NOMO-1 treated with dmso at 0.1 percent for 144 hours (cell line): ENCODE measurements around the gene AGT.
"Not testable (repeated sequence)": the region's sequence is repeated elsewhere in the genome, so short reads cannot be mapped to it uniquely, and the experiment has no call there.

Experiments
- DNase-seq: peaks from one replicate; lab custom pipeline; 2025; ENCODE audit not compliant: unreplicated experiment; lab: John Stamatoyannopoulos, UW

AGT gene

GRCh38 chr1:230744382-230744781, 30.5 kb upstream of the AGT start:
- no peak for DNase-seq

DNA sequence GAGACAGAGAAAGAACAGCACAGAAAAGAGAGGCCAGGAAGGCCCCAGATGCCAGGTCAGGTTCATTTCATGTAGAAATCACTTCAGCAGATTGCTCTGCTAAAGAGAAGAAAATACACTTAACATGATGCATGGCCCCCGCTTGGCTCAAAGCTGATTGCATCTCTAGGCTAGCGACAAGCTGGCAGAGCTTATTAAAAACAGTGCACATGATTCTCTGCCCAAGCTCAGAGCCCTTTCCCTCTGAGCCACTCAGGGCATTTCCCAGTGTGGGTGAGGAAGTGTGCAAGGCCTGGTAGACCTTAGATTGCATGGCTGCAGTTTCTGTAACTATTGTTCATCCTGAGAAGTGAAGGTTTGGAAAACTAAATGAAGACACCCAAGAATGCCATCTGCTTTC, 30.0 kb upstream of the AGT start:
- DNase-seq = no peak

GRCh38 chr1:230739564-230740290, 25.8 kb upstream of the AGT start:
- DNase-seq = no peak

DNA sequence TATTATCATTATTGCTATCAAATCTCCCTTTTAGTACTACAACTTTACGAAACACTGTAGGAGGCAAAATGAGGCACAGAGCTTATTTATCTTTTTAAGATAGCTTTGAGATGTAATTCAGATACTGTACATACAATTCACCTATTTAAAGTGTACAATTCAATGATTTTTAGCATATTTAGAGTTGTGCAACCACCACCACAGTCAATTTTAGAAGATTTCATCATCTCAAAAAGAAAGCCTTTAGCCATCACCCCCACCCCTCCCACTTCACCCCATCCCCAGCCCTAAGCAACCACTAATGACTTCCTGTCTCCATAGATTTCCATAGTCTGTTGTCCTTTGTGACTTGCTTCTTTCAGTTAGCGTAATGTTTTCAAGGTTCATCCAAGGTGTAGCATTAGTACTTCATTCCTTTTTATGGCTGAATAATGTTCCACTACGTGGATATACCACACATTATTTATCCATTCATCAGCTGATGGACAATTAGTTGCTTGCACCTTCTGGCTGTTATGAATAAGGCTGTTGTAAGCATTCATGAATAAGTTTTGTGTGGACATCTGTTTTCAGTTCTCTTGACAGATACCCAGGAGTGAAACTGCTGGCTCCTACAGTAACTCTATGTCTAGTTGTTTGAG, 23.8 kb upstream of the AGT start:
- DNase-seq = peak; percentile 34

DNA sequence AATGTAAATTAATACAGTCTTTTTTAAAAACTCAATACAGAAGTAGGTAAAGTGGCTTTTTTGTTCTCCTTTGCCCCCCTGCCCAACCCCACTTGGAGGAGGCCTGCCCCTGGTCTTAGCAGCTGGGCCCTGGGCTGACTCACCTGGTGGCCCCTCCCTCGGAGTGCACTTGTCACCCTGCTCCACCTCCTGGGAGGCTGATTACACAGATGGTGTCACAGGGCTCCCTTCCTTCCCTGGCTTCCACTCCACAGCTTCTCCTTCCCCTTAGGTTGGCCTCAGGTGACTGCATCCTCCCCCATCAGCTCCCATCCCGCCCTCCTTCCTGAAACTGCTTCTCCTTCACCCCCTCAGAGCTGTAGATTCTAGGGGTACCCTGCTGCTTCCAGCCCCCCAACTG, 21.5 kb upstream of the AGT start:
- no peak for DNase-seq

- DNase-seq = no peak
Measured at GRCh38 chr1:230730977-230731376, 17.1 kb upstream of the AGT start.

- peak; percentile 14 for DNase-seq
Measured at GRCh38 chr1:230728710-230729392, 14.9 kb upstream of the AGT start.

DNA sequence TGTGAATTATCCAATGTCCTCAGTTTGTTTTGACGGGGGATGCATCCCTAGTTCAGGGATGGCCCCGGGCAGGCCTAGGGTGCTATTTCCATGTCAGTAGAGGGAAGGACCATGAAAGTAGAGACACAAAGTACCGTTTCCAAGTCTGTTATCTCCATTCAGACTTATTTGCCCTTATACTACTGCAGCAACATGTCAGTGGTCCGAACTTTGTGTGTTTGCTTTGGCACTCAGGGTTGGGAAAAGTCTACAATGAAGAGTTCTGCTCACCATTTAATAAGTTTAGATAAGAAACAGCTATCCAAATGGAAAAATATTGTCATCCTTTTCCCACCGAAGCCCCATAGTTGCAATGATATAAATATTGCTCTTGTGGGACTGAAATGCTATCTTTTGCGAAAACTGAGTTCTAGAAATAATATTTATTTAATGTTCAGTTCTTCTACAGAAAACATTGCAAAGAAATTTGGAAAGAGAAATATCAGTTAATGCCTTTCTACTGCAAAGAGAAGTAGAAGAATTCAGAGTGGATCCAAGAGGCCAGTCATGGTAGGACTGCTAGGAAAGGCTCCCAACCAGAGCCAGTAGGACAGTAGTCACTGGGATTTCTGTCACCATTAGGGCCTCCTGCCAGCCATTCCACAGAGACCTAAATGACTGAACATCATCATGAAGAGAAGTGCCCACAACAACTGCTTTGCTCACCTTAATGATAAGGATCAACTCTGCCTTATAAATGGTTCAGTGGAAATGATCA, 11.5 kb upstream of the AGT start:
- no peak for DNase-seq

- not testable (repeated sequence) for DNase-seq
Measured at GRCh38 chr1:230721849-230722522, 8.1 kb upstream of the AGT start.

GRCh38 chr1:230717251-230717650, 3.3 kb upstream of the AGT start:
- no peak for DNase-seq

GRCh38 chr1:230716453-230716852, 2.5 kb upstream of the AGT start:
- DNase-seq = not testable (repeated sequence)

GRCh38 chr1:230715510-230715909, 1.6 kb upstream of the AGT start:
- DNase-seq = no peak

DNA sequence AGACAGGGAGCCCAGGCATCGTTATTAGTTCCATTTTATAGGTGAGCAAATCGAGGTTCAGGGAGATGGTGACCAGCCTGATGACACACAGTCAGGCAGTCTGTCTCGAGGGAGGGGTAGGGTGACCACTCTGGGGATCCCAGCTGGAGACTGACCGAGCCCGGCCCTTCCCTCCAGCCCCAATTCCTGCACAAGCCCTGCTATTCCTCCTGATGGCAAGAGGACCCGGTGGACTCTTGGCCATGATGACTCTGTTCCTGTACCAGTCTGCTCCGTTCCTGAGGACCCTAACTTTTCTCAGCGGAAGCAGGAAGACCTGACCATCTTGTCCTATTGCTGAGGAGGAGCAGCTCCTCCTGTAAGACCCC, 391 bp downstream of the AGT start:
- no peak for DNase-seq

- DNase-seq = no peak
Measured at GRCh38 chr1:230713138-230713537, 784 bp downstream of the AGT start.

GRCh38 chr1:230712470-230712942, 1.4 kb downstream of the AGT start:
- DNase-seq = no peak

GRCh38 chr1:230711245-230711644, 2.7 kb downstream of the AGT start:
- DNase-seq = no peak

DNA sequence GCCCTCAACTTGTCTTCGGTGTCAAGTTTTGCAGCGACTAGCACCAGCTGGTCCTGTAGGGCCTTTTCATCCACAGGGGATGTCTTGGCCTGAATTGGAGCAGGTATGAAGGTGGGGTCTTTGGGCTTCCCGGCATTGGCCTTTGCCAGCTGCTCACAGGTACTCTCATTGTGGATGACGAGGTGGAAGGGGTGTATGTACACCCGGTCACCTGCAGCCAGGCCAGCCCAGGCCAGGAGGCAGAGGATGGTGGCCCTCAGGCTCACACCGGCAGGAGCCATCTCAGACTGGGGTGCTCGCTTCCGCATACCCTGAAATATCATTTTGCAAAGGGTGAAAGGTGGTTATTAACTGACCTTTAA, 3.4 kb downstream of the AGT start:
- DNase-seq = no peak

DNA sequence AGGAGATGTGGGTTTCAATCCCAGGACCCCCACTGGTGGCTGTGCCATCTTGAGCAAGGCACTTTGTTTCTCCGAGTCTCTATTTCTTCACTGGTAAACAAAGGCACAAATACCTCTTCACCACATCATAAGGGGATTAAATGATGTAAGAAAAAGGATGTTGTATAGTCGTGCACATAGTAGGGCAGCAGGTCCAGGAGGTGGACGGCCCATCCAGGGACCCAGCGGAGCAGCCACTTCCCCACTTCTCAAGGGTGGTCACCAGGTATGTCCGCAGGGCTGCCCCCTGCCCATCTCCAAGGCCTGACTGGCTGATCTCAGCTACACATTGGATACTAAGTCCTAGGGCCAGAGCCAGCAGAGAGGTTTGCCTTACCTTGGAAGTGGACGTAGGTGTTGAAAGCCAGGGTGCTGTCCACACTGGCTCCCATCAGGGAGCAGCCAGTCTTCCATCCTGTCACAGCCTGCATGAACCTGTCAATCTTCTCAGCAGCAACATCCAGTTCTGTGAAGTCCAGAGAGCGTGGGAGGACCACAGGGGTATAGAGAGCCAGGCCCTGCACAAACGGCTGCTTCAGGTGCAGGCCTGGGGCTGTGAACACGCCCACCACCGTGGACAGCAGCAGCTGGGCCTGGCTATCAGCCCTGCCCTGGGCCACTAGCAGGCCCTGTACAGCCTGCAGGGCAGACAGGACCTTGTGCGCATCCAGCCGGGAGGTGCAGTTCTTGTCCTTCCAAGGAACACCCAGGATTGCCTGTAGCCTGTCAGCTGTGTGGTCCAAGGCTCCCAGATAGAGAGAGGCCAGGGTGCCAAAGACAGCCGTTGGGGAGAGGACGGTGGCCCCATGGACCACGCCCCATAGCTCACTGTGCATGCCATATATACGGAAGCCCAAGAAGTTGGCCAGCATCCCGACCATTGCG, 4.0 kb downstream of the AGT start:
- DNase-seq = no peak

GRCh38 chr1:230708631-230709580, 5.0 kb downstream of the AGT start:
- DNase-seq = peak; percentile 45
